RWPE2 (cell line): ENCODE data around the gene CDK16.
A peak's percentile ranks its signal among the peaks of the same experiment; 100 is the strongest.

ENCODE experiments used
- ATAC-seq: fragments of 200-7000 bp; cut with Tn5 transposase; 3 replicates; pipeline ENCODE4 v1.9.1; 2021; ENCODE audit warnings: low read depth
- DNase-seq: peaks from one replicate; pipeline ENCODE4 v3.0.0-alpha.2; 2020; ENCODE audit warnings: low spot score
- H3K27ac ChIP-seq: fragments of 450-650 bp; 2 replicates; pipeline ENCODE4 v1.5.1; 2017; ENCODE audit warnings: mild to moderate bottlenecking; ENCODE audit not compliant: poor library complexity, severe bottlenecking
- H3K27me3 ChIP-seq: fragments of 250-450 bp; sonication (Bioruptor Pico); 2 replicates; pipeline ENCODE4 v1.5.1; 2021; ENCODE audit warnings: mild to moderate bottlenecking, moderate library complexity; ENCODE audit not compliant: insufficient read depth, poor library complexity, severe bottlenecking
- H3K36me3 ChIP-seq: fragments of 250-450 bp; sonication (Bioruptor Pico); 2 replicates; pipeline ENCODE4 v1.5.1; 2020; ENCODE audit warnings: low read depth, mild to moderate bottlenecking, moderate library complexity
- H3K4me1 ChIP-seq: fragments of 250-450 bp; sonication (Bioruptor Pico); 2 replicates; pipeline ENCODE4 v1.5.1; 2021; ENCODE audit warnings: mild to moderate bottlenecking, moderate library complexity; ENCODE audit not compliant: insufficient read depth, poor library complexity, severe bottlenecking
- H3K4me3 ChIP-seq: fragments of 250-450 bp; sonication (Bioruptor Pico); 2 replicates; pipeline ENCODE4 v1.5.1; 2021; ENCODE audit warnings: mild to moderate bottlenecking, moderate library complexity; ENCODE audit not compliant: severe bottlenecking
- H3K9me3 ChIP-seq: fragments of 250-450 bp; sonication (Bioruptor Pico); 2 replicates; pipeline ENCODE4 v1.5.1; 2021; ENCODE audit warnings: mild to moderate bottlenecking, moderate library complexity; ENCODE audit not compliant: severe bottlenecking
- TF ChIP-seq, protein P1 (sequence below): fragments of 450-650 bp; IDR thresholded peaks from one replicate; pipeline ENCODE4 v1.5.1; 2017; ENCODE audit warnings: mild to moderate bottlenecking, moderate library complexity; ENCODE audit not compliant: poor library complexity, severe bottlenecking

The CDK16 gene

DNA sequence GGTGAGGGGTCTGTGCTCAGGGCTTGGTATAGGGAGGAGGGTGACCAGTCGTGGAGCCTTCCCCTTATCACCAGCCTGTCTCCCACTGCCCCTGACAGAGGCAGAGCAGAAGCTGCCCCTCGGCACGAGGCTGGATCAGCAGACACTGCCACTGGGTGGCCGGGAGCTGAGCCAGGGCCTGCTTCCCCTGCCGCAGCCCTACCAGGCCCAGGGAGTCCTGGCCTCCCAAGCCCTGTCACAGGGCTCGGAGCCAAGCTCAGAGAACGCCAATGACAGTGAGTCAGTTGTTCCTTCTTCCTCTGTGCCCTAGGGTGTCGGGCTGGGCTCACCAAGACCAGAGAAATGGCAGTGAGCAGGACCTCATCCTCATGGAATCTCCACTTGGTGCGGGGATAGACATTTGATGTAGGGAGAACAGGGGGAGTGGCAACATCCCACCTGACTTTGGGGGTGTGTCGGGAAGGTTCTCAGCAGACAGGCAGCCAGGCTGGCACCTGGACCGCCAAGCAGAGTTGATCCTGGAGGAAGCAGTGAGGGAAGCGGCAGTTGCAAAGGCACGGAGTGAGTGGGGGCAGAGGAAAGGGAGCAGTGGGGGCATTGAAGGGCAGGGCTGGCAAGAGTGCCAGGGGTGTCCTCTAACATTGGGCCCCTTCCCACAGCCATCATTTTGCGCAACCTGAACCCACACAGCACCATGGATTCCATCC, 39.1 kb upstream of the CDK16 start:
- no peaks in the 10 kb centered on the region for H3K27me3 ChIP-seq
- peak overlapping the region; percentile 26 for H3K27ac ChIP-seq
- DNase-seq: no peak
- ATAC-seq: peak; percentile 44; the same call in 2 of the 3 replicates
- TF ChIP-seq, protein P1, sequence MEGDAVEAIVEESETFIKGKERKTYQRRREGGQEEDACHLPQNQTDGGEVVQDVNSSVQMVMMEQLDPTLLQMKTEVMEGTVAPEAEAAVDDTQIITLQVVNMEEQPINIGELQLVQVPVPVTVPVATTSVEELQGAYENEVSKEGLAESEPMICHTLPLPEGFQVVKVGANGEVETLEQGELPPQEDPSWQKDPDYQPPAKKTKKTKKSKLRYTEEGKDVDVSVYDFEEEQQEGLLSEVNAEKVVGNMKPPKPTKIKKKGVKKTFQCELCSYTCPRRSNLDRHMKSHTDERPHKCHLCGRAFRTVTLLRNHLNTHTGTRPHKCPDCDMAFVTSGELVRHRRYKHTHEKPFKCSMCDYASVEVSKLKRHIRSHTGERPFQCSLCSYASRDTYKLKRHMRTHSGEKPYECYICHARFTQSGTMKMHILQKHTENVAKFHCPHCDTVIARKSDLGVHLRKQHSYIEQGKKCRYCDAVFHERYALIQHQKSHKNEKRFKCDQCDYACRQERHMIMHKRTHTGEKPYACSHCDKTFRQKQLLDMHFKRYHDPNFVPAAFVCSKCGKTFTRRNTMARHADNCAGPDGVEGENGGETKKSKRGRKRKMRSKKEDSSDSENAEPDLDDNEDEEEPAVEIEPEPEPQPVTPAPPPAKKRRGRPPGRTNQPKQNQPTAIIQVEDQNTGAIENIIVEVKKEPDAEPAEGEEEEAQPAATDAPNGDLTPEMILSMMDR: no peak
- no peaks in the 10 kb centered on the region for H3K4me1 ChIP-seq
- peaks cover 19% of the 10 kb centered on the region for H3K36me3 ChIP-seq
- no peak overlapping the region for H3K4me3 ChIP-seq
- no peaks in the 10 kb centered on the region for H3K9me3 ChIP-seq

DNA sequence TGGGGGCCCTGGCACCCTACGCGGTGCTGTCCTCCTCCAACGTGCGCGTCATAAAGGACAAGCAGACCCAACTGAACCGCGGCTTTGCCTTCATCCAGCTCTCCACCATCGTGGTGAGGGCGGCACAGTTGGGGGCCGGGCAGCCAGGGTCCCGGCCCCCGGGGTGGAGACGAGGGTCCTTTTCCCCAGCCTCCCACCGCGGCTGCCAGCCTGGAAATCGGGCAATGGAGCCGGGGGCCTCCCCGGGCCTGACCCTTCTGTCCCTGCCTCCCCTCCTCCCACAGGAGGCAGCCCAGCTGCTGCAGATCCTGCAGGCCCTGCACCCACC, 38.6 kb upstream of the CDK16 start:
- Histone ChIP-seq H3K4me1 (no peaks in the 10 kb centered on the region), H3K27ac (no peak overlapping the region), H3K36me3 (peaks cover 19% of the 10 kb centered on the region), H3K9me3 (no peaks in the 10 kb centered on the region), H3K4me3 (no peak overlapping the region), H3K27me3 (no peaks in the 10 kb centered on the region)
- no peak for ATAC-seq
- DNase-seq: no peak
- TF ChIP-seq, protein P1: no peak

DNA sequence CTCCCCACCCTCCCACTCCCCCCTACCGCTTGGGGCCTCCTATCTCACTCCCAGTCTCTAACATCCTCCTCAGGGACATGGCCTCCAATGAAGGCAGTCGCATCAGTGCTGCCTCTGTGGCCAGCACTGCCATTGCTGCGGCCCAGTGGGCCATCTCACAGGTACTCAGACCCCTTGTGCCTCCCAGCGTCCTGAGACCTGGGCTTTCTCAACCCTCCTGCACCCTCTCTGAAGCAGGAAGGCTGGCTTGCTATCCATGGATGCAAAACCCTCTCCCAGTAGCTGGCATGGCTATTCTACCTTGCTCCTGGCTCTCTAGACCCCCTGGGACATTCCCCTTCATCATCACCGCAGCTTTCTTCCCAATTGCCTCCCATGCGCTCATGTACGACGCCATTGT, 38.1 kb upstream of the CDK16 start:
- TF ChIP-seq, protein P1: no peak

DNA sequence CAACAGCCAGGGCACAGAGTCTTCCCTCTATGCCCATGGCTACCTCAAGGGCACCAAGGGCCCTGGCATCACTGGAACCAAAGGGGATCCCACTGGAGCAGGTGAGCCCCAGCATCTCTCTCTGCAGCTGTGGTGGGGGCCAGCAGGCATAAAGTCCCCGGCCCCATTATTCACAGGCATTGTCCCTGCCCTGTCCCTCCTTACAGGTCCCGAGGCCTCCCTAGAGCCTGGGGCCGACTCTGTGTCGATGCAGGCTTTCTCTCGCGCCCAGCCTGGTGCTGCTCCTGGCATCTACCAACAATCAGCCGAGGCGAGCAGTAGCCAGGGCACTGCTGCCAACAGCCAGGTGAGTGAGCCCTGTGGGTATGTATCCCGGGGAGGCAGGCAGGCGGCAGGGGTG, 37.2 kb upstream of the CDK16 start:
- Histone ChIP-seq H3K4me3 (no peak overlapping the region), H3K4me1 (no peaks in the 10 kb centered on the region), H3K27me3 (no peaks in the 10 kb centered on the region), H3K9me3 (no peaks in the 10 kb centered on the region), H3K36me3 (peaks cover 19% of the 10 kb centered on the region), H3K27ac (no peak overlapping the region)
- DNase-seq (no peak), ATAC-seq (no peak)
- TF ChIP-seq, protein P1: no peak

More for the DNA sequence above, 38.1 kb upstream of the CDK16 start:
- H3K27me3 ChIP-seq: no peaks in the 10 kb centered on the region
- no peak for DNase-seq
- no peak overlapping the region for H3K4me3 ChIP-seq
- H3K4me1 ChIP-seq: no peaks in the 10 kb centered on the region
- ATAC-seq: no peak
- peaks cover 19% of the 10 kb centered on the region for H3K36me3 ChIP-seq
- H3K9me3 ChIP-seq: no peaks in the 10 kb centered on the region
- no peak overlapping the region for H3K27ac ChIP-seq

DNA sequence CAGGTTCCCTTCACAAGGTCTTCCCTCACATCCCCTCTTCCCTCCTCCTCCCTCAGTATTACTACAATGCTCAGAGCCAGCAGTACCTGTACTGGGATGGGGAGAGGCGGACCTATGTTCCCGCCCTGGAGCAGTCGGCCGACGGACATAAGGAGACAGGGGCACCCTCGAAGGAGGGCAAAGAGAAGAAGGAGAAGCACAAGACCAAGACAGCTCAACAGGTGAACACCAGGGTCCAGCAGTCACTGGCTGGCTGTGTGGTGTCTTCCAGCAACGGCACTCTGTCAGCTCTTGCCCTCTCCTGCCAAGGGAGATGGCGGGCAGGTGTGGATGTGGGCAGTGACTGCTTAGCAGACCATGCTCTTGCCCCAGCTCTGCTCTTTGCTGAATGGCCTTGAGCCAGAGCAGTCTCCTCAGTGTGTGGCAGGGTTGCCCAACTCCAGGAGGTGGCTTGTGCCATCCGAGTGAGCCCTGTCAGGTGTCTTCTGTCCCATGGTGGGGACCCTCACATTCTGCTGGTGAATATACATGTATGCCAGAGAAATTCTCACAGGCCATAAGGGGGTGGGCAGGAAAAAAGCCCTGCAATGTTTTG, 36.3 kb upstream of the CDK16 start:
- Histone ChIP-seq H3K4me3 (no peak overlapping the region), H3K4me1 (no peaks in the 10 kb centered on the region), H3K36me3 (peaks cover 14% of the 10 kb centered on the region), H3K27me3 (no peaks in the 10 kb centered on the region), H3K27ac (no peak overlapping the region), H3K9me3 (no peaks in the 10 kb centered on the region)
- no peak for DNase-seq
- no peak for ATAC-seq
- TF ChIP-seq, protein P1: no peak
